ENCODE results near the gene DGCR8.

GRCh38 chr22:20118300-20119020 lies 38.4 kb downstream of the DGCR8 start:
- TF ChIP-seq, protein P1, sequence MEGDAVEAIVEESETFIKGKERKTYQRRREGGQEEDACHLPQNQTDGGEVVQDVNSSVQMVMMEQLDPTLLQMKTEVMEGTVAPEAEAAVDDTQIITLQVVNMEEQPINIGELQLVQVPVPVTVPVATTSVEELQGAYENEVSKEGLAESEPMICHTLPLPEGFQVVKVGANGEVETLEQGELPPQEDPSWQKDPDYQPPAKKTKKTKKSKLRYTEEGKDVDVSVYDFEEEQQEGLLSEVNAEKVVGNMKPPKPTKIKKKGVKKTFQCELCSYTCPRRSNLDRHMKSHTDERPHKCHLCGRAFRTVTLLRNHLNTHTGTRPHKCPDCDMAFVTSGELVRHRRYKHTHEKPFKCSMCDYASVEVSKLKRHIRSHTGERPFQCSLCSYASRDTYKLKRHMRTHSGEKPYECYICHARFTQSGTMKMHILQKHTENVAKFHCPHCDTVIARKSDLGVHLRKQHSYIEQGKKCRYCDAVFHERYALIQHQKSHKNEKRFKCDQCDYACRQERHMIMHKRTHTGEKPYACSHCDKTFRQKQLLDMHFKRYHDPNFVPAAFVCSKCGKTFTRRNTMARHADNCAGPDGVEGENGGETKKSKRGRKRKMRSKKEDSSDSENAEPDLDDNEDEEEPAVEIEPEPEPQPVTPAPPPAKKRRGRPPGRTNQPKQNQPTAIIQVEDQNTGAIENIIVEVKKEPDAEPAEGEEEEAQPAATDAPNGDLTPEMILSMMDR (IDR thresholded peaks at IDR 0.05), result no peak
- TF ChIP-seq POLR2AphosphoS5 (IDR thresholded peaks at IDR 0.05), result no peak
